ENCODE data around the gene PXDN. TPM values are rescaled to one million over a fixed set of nuclear protein-coding genes. Genes with fewer than 3 reads are reported as not detected.

PXDN gene
- total RNA-seq, 1 donor from 2014 or later, result 1.1 TPM

DNA sequence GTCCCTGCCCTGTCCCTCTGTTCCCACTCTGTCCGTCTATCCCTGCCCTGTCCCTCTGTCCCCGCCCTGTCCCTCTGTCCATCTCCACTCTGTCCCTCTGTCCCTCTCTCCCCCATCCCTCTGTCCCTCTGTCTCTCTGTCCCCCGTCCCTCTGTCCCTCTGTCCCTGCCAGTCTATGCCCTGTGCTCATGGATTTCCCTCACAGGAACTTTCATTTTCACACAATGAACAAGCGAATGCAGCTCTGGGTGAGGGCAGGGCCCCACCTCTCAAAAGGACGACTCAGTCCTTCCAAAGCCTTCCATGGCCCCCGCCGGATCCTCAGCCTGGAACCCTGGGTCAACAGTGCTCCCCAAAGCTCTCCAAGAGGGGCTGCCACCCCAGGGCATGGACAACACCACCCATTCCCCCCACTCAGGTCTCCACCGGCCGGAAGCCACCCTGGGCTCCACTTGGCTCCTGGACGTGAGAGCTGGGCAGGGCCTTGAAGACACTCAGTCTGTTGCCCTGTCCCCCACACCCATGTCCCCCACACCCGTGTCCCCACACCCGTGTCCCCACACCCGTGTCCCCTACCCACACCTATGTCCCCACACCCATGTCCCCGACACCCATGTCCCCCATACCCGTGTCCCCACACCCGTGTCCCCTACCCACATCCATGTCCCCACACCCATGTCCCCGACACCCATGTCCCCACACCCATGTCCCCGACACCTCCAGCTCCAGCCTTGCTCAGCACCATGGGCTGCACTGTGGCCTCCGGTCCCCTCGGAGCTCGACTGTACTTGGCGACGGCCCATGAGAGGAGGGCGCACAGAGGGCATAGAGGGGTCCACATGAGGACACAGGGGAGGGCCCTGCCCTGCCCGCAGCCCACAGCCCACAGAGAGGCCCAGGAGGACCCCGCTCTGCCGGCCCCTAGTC lies 156.0 kb downstream of the PXDN start:
- intact Hi-C loops (cut with micrococcal nuclease), result no loop called here
- Mint-ChIP-seq H3K27ac (no peak overlapping the region), H3K4me1 (no peaks in the 10 kb centered on the region), H3K36me3 (ENCODE audit: low read depth) (no peaks in the 10 kb centered on the region), H3K9me3 (no peaks in the 10 kb centered on the region), H3K27me3 (no peaks in the 10 kb centered on the region), H3K4me3 (no peak overlapping the region)
- no peak for DNase-seq

- H3K27ac Mint-ChIP-seq, result no peak overlapping the region
- H3K36me3 Mint-ChIP-seq (ENCODE audit: low read depth), result no peaks in the 10 kb centered on the region
- H3K9me3 Mint-ChIP-seq, result no peaks in the 10 kb centered on the region
- no peaks in the 10 kb centered on the region for H3K27me3 Mint-ChIP-seq
- DNase-seq, result no peak
- no peak overlapping the region for H3K4me3 Mint-ChIP-seq
- H3K4me1 Mint-ChIP-seq, result no peaks in the 10 kb centered on the region
- intact Hi-C loops (cut with micrococcal nuclease), result no loop called here
These were observed 157.1 kb downstream of the PXDN start for GRCh38 chr2:1586923-1587840.

- Mint-ChIP-seq H3K27ac (no peak overlapping the region), H3K4me1 (no peaks in the 10 kb centered on the region), H3K9me3 (no peaks in the 10 kb centered on the region), H3K36me3 (ENCODE audit: low read depth) (no peaks in the 10 kb centered on the region), H3K4me3 (no peak overlapping the region), H3K27me3 (no peaks in the 10 kb centered on the region)
- intact Hi-C loops (cut with micrococcal nuclease), result no loop called here
- no peak for DNase-seq
These were observed 157.9 kb downstream of the PXDN start for GRCh38 chr2:1586251-1586922.

DNA sequence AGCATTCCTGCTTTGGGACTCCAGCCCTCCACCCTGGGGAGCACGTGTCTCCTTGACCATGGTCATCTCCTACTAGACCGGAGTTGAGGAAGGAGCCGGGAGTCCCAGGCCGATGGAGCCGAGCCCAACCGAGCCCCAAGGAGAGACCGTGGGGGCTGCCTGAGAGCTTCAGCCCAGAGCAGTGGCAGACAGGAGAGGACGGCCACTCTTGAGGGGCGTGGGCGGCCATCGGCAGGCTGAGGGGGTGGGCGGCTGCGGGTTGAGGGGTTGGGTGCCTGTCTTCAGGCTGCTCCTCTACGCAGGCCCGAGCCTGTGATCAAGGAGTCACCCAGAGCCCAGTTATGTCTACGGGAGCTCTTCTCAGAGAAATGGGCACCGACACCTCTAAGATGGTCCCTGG lies 158.7 kb downstream of the PXDN start:
- no peak for DNase-seq
- Mint-ChIP-seq H3K36me3 (ENCODE audit: low read depth) (no peaks in the 10 kb centered on the region), H3K27ac (no peak overlapping the region), H3K4me3 (no peak overlapping the region), H3K4me1 (no peaks in the 10 kb centered on the region), H3K9me3 (no peaks in the 10 kb centered on the region), H3K27me3 (no peaks in the 10 kb centered on the region)
- intact Hi-C loops (cut with micrococcal nuclease), result no loop called here

DNA sequence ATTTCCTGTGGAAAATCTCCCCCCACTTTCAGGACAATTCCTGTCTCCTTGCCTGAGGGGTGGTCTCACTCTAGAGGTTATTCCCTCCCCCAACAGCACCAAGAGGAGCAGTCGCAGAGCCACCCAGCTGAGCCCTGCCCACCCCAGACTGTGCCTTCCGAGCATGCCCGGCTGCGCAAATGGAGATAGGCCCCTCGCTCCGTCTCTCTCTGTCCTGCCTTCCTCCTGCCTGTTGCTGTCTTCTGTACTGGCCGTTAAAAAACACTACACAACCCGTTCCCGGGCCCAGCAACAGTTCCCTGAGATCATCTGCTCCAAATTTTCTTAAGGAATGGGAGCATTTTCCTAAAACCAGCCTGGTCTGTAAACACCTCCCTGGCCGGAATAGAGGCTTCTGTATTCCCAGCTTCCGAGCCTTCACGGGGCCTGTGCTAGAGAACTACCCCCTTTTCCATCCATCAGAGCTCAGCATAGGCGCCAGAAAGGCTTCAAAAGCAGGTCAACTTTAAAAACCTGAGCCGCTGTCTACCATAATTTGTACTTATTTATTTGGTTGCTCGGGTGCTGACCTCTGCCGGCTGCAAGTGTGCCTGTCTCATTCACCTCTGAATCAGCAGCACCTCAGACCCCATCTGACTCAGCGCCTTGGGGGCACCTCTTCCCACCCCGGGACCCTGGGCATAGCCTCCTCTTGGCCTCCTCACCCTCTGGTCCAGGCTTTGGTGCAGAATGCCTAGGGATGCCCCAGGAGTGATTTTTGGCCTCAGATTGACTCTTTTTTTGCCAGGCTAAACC lies 159.4 kb downstream of the PXDN start:
- H3K9me3 Mint-ChIP-seq, result no peaks in the 10 kb centered on the region
- no peak overlapping the region for H3K4me3 Mint-ChIP-seq
- H3K27me3 Mint-ChIP-seq, result no peaks in the 10 kb centered on the region
- no peaks in the 10 kb centered on the region for H3K4me1 Mint-ChIP-seq
- no peak for DNase-seq
- no peaks in the 10 kb centered on the region for H3K36me3 Mint-ChIP-seq (ENCODE audit: low read depth)
- intact Hi-C loops (cut with micrococcal nuclease), result no loop called here
- H3K27ac Mint-ChIP-seq, result no peak overlapping the region

DNA sequence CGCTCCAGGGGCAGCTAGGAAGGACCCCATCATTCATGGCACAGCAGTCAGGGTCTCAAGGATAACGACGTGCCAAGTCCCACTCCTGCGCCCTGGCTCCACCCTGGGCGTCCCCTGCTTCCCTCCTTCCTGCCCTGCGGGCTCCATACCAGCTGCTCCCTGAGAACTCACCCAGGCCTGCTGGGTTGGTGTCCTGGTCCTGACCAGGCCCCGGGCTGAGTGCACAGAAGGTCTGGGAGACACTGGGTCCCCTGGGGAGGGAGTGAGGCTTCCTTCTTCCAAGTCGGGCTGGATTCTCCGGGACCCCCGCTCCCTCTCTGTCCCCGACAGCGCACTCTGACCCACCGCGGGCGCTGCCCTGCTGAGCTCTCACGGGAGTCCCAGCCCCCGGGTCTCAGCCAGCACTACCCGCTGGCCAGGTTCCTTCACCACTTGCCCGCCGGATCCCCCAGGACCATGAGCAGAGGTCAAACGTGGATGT lies 160.2 kb downstream of the PXDN start:
- H3K9me3 Mint-ChIP-seq, result no peaks in the 10 kb centered on the region
- no peak for DNase-seq
- H3K4me3 Mint-ChIP-seq, result no peak overlapping the region
- intact Hi-C loops (cut with micrococcal nuclease), result no loop called here
- no peaks in the 10 kb centered on the region for H3K4me1 Mint-ChIP-seq
- H3K27me3 Mint-ChIP-seq, result no peaks in the 10 kb centered on the region
- no peaks in the 10 kb centered on the region for H3K36me3 Mint-ChIP-seq (ENCODE audit: low read depth)
- H3K27ac Mint-ChIP-seq, result no peak overlapping the region

DNA sequence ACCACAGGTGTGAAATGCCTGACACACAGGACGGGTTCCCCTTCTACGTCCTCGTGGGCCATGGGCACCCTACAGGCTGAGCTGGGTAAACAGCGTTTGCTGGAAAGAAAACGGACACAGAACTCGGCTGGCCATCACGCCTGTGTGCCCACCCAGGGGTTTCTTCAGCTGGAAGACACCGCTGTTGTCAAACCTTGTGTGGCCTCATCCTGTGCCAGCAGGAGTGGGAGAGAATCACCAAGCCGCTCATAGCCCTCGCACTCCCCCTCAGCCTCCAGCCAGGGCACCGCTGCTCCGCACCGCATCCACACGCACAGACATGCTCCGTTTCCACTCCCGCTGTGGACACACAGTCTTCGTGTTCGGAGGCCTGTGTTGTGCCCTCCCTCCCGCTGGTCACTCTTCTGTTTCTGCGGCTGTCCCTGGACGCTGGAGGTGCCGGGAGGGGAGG lies 161.4 kb downstream of the PXDN start:
- H3K27ac Mint-ChIP-seq, result no peak overlapping the region
- no peaks in the 10 kb centered on the region for H3K27me3 Mint-ChIP-seq
- DNase-seq, result no peak
- no peaks in the 10 kb centered on the region for H3K36me3 Mint-ChIP-seq (ENCODE audit: low read depth)
- H3K4me3 Mint-ChIP-seq, result no peak overlapping the region
- H3K9me3 Mint-ChIP-seq, result no peaks in the 10 kb centered on the region
- no peaks in the 10 kb centered on the region for H3K4me1 Mint-ChIP-seq
- intact Hi-C loops (cut with micrococcal nuclease), result no loop called here

DNA sequence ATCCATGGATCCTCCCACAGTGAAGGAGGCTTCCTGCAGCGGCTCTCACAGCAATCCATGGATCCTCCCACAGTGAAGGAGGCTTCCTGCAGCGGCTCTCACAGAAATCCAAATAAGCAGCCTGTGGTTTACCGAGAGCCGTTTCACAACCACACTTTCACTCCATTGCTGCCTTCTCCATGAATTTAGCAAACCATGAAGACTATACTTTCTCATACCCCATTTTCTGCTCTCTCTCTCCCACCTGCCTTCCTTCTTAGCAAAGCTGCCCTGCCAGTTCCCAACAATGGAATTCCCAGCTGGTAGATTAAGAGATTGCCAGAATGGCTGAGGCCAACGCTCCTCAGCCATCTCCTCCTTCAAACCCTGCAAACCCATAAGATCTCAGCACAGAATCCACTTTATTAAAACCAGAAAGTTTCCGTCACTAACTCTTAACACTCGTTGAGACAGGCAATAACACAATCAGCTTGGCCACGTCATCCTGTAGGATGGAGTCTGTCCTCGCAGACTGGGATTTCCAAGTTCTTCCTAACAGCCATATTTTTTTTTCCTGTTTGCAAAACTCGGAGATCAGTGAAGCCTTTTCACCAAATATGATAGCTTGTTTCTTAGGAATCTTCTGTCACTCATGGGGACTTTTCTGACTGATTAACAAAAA lies 162.2 kb downstream of the PXDN start:
- H3K9me3 Mint-ChIP-seq, result no peaks in the 10 kb centered on the region
- intact Hi-C loops (cut with micrococcal nuclease), result no loop called here
- no peak for DNase-seq
- no peak overlapping the region for H3K4me3 Mint-ChIP-seq
- no peaks in the 10 kb centered on the region for H3K4me1 Mint-ChIP-seq
- H3K27me3 Mint-ChIP-seq, result no peaks in the 10 kb centered on the region
- no peak overlapping the region for H3K27ac Mint-ChIP-seq
- H3K36me3 Mint-ChIP-seq (ENCODE audit: low read depth), result no peaks in the 10 kb centered on the region

Measured in activated CD4-positive, alpha-beta T cell treated with anti-CD3 and anti-CD28 coated beads, Interleukin-2, amount 10 ng/mL, durations not matched to agents 24 days and 14 days (primary cell).